Renal cortical epithelial cell (primary cell): ENCODE data around the gene SLC5A8. TPM values are rescaled to one million over a fixed set of nuclear protein-coding genes. Genes with fewer than 3 reads are reported as not detected.

Experiments used
- DNase-seq: peaks from one replicate; pipeline ENCODE4 v3.0.0-alpha.2; 2011; ENCODE audit warnings: low read depth
- total RNA-seq: library from RNA; depleted of rRNA; stranded (reverse); fragments of >200 nt; gene quantifications from 2 replicates; pipeline ENCODE4 v1.2.3, GENCODE V29; 2014

SLC5A8 gene
- total RNA-seq, result not detected in 2 replicates

GRCh38 chr12:101209319-101210302, at the start of gene SLC5A8:
TSS of gene SLC5A8 (minus strand) at chr12:101210238. CDS start at chr12:101209848, 390 bp downstream.
- DNase-seq, result no peak

GRCh38 chr12:101257357-101257756, 47.3 kb upstream of the SLC5A8 start:
- DNase-seq, result no peak

- DNase-seq, result no peak
Observed at GRCh38 chr12:101256266-101256665, 46.2 kb upstream of the SLC5A8 start.

GRCh38 chr12:101243616-101244015, 33.6 kb upstream of the SLC5A8 start:
- no peak for DNase-seq

- DNase-seq, result no peak
Observed at GRCh38 chr12:101243074-101243473, 33.0 kb upstream of the SLC5A8 start.

- DNase-seq, result no peak
Observed at GRCh38 chr12:101238800-101239329, 28.8 kb upstream of the SLC5A8 start.

- DNase-seq, result no peak
Observed at GRCh38 chr12:101238306-101238705, 28.3 kb upstream of the SLC5A8 start.

- DNase-seq, result no peak
Observed at GRCh38 chr12:101235686-101236085, 25.6 kb upstream of the SLC5A8 start.

GRCh38 chr12:101231636-101232035, 21.6 kb upstream of the SLC5A8 start:
- DNase-seq, result no peak

- DNase-seq, result peak; percentile 76
Observed at GRCh38 chr12:101230547-101230946, 20.5 kb upstream of the SLC5A8 start.

- no peak for DNase-seq
Observed at GRCh38 chr12:101229841-101230241, 19.8 kb upstream of the SLC5A8 start.

GRCh38 chr12:101221301-101221700, 11.3 kb upstream of the SLC5A8 start:
- no peak for DNase-seq

- DNase-seq, result no peak
Observed at GRCh38 chr12:101216810-101217209, 6.8 kb upstream of the SLC5A8 start.

GRCh38 chr12:101207086-101207780, 2.8 kb downstream of the SLC5A8 start:
- no peak for DNase-seq

GRCh38 chr12:101204602-101205304, 5.3 kb downstream of the SLC5A8 start:
- no peak for DNase-seq

GRCh38 chr12:101200824-101201223, 9.2 kb downstream of the SLC5A8 start:
- DNase-seq, result no peak

GRCh38 chr12:101200145-101200544, 9.9 kb downstream of the SLC5A8 start:
- DNase-seq, result no peak

GRCh38 chr12:101186291-101186690, 23.7 kb downstream of the SLC5A8 start:
- no peak for DNase-seq

GRCh38 chr12:101181776-101182175, 28.3 kb downstream of the SLC5A8 start:
- peak; percentile 4 for DNase-seq

- DNase-seq, result no peak
Observed at GRCh38 chr12:101174541-101174940, 35.5 kb downstream of the SLC5A8 start.

- no peak for DNase-seq
Observed at GRCh38 chr12:101173197-101173749, 36.8 kb downstream of the SLC5A8 start.

GRCh38 chr12:101172316-101172715, 37.7 kb downstream of the SLC5A8 start:
- DNase-seq, result no peak
